G401.6 (cell line): ENCODE measurements around the gene ACTN2.

ENCODE experiments used
- FAIRE-seq: peaks from 2 replicates; lab custom pipeline; 2012; peaks lifted over from hg19 to GRCh38; lab: Jason Lieb, UNC

The ACTN2 gene

GRCh38 chr1:236742421-236743160 lies 56.3 kb downstream of the ACTN2 start:
- FAIRE-seq = no peak

- FAIRE-seq = no peak
Observed at GRCh38 chr1:236744533-236744932, 58.2 kb downstream of the ACTN2 start.

GRCh38 chr1:236746785-236747184 lies 60.5 kb downstream of the ACTN2 start:
- FAIRE-seq = no peak

GRCh38 chr1:236747311-236747985 lies 61.1 kb downstream of the ACTN2 start:
- FAIRE-seq = no peak

- no peak for FAIRE-seq
Observed at GRCh38 chr1:236748268-236748870, 62.1 kb downstream of the ACTN2 start.

GRCh38 chr1:236750928-236751327 lies 64.6 kb downstream of the ACTN2 start:
- no peak for FAIRE-seq

- no peak for FAIRE-seq
Observed at GRCh38 chr1:236751385-236751784, 65.1 kb downstream of the ACTN2 start.

GRCh38 chr1:236751935-236752334 lies 65.6 kb downstream of the ACTN2 start:
- no peak for FAIRE-seq

GRCh38 chr1:236753516-236753915 lies 67.2 kb downstream of the ACTN2 start:
- no peak for FAIRE-seq

GRCh38 chr1:236753964-236754363 lies 67.7 kb downstream of the ACTN2 start:
- no peak for FAIRE-seq

GRCh38 chr1:236754525-236755210 lies 68.4 kb downstream of the ACTN2 start:
- no peak for FAIRE-seq

GRCh38 chr1:236757640-236758039 lies 71.3 kb downstream of the ACTN2 start:
- no peak for FAIRE-seq

- FAIRE-seq = peak; percentile 82
Observed at GRCh38 chr1:236759252-236759859, 73.1 kb downstream of the ACTN2 start.

GRCh38 chr1:236760480-236760879 lies 74.2 kb downstream of the ACTN2 start:
- no peak for FAIRE-seq

- no peak for FAIRE-seq
Observed at GRCh38 chr1:236760986-236761385, 74.7 kb downstream of the ACTN2 start.

- FAIRE-seq = no peak
Observed at GRCh38 chr1:236761397-236762132, 75.3 kb downstream of the ACTN2 start.

GRCh38 chr1:236762410-236762809 lies 76.1 kb downstream of the ACTN2 start:
- no peak for FAIRE-seq

- FAIRE-seq = no peak
Observed at GRCh38 chr1:236765831-236766230, 79.5 kb downstream of the ACTN2 start.

- no peak for FAIRE-seq
Observed at GRCh38 chr1:236766506-236766905, 80.2 kb downstream of the ACTN2 start.

- FAIRE-seq = no peak
Observed at GRCh38 chr1:236767276-236767675, 81.0 kb downstream of the ACTN2 start.

- FAIRE-seq = no peak
Observed at GRCh38 chr1:236768601-236769000, 82.3 kb downstream of the ACTN2 start.

GRCh38 chr1:236773919-236774318 lies 87.6 kb downstream of the ACTN2 start:
- FAIRE-seq = no peak
